DMS79 treated with DMSO at 0.1 percent for 48 hours (cell line): Measurements from ENCODE around the gene NRTN.
"Not testable (repeated sequence)": the region's sequence is repeated elsewhere in the genome, so short reads cannot be mapped to it uniquely, and the experiment has no call there.

Experiments used
- DNase-seq: peaks from one replicate; lab custom pipeline; 2025; lab: John Stamatoyannopoulos, UW

The NRTN gene

DNA sequence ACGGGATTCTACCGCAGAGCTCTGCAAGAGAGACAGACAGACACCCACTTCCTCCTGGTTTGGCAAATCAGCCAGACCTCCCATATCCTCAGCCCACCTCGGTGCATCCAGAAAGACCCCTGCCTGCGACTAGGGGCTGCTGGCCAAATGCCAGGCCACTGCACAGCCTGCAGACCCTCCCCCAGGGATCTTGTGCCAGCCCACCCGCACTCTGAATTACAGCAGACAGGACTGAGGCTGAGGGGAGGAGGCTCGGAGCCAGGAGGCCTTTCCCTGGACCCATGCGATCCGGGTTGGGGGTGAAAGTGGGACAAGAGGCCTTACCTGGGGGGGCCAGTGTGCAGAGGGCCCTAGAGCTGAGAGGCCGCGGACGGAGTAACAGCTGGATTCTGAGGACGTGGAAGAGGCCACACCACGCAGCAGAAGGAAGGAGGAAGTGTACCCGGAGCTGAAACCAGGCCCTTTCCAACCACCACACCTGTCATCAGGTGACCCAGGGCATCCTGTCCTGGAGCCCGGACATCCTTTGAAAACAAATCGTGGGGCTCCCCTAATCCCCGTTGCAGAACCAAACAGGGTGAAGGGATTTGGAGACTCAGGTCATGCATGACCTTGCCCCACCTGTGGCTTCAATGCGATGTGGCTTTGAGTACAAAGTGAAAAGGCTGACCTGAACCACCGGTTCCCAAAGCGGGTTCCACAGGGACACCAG, 33.6 kb downstream of the NRTN start:
- no peak for DNase-seq

DNA sequence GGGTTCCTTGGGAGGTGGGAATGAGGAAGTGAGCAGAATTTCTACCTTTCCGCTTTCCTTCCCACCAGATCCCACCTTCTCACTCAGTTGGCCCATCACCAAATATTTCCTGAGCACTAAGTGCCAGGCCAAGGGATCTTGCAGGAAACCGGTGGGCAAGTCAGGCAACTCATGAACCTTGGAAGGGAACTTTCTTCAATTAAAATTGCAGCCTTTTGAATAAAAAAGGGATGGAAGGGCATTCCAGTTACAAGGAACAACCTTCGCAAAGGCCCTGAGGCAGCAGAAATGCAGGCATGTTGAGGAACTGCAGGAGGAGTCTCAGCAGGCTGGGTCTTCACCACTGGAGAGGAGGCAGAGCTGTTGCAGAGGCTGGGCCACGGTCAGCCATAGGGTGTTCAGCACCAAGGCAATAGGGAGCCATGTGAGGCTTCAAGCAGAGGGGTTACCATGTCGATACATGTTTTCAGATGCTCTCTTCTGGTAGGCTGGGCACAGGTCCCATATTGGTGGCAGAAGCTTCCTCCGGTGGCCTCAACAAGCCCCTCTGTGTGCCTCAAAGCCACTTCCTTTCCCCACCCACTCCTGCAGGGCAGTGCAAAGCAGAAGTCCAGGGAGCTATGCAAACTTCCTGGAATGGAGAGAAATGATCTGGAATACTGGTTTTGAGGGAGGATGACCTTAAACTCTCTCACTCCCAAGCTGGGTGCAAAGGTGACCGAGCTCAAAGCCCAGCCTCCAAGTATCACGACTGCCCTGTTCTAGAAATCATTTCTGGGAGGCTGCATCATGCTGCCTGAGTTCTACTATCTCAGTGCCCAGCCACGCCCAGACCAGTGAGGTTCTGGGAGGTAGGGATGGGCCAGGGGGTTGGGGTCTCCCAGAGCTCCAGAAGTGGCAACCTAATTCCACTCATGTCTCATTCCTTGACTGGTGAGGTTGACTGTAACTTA, 34.5 kb downstream of the NRTN start, which contains the start of gene FUT6:
Gene FUT6 (minus strand): TSS at position 638 of the 953 bp plus-strand sequence. CDS start 7,135 bp downstream, outside the sequence.
- no peak for DNase-seq

DNA sequence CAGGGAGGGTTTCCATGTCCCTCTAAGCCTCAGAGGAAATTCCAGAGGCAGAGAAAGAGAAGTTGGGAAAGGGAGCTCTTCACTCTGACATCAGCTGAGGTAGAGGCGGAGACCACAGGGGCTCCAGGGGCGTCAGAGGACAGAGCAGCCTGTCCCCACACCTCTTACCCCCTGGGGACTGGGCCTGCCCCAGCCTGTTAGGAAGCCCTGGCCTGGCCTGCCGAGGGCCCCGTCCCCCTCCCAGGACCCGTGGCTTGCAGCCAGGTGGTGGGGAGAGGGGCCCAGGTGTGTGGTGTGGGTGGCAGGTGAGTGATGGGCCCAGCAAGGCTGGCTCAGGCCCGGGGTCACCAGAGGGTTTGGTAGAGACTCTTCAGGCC, 36.9 kb downstream of the NRTN start:
- DNase-seq: not testable (repeated sequence)

DNA sequence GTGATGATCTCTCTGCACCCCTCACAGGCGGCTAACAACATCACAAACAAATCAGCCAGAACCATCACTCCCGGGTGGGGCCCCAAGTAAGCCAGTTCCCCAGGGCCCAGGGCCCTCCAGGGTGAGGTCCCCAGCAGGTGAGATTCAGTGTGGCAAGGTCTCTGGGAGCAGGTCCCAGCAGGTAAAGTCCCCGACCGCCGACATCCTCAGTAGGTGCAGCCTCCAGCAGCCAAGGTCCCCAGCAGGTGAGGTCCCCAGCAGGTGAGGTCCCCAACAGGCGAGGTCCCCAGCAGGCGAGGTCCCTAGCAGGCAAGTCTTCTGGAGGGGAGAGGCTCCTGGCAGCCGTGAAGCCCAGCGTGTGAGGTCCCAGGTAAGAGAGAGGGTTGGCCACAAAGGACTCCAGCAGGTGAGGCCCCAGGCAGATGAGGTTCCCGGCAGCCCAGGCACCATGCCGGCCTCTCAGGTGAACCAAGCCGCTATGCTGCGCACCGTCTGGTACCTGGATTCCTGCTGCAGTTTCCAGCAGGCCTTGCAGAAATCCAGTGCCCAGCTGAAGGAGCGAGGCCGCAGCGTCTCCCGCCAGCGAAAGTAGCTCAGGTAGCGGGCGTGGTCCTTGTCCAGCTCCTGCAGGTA, 38.5 kb downstream of the NRTN start:
- DNase-seq: no peak

DNA sequence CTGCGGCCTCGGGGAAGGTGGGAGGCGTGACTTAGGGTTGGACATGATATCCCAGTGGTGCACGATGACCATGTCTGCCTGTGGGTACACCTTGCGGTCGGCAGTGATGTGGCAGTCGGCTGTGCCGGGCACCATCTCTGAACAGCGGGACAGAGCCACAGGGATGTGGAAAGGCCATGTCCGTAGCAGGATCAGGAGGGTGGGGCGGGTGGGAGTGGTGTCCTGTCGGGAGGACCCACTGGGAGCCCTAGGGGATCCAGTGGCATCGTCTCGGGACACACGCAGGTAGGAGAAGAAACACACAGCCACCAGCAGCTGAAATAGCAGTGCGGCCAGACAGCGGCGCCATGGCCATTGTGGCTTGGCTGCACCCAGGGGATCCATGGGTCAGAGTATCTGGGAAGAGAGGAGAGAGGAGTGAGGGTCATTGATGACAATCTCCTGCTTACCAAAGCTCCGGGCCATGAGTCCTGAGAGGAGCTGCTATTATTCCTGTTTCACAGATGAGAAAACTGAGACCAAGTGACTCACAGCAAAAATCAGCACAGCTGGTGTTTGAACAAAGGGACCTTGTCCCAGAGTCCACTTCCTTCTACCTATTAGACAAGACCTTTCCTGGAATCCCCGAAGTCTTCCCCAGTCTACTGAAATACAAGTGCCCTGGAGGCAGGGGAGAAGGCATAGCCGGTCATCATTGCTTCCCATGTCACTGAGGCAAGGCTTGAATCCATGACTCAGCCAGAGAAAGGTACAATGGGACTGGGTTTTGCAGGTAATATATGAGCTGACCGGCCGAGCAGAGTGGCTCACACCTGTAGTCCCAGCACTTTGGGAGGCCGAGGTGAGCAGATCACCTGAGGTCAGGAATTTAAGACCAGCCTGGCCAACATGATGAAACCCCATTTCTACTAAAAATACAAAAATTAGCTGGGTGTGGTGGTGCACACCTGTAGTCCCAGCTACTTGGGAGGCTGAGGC, 39.9 kb downstream of the NRTN start:
- DNase-seq: no peak

DNA sequence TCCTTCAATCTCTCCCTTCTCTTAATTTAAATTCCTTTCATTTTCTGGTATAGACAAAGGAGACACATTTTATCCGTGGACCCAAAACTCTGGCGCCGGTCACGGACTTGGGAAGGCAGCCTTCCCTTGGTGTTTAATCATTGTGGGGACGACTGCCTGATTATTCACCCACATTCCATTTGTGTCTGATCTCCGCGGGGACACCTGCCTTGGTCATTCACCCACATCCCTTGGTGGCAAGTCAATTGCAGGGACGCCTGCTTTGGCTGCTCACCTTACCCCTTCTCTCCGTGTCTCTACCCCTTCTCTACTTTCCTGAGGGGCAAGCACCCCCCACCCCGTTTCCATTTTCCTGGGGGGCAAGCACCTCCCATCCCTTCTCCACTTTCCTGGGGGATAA, 43.0 kb downstream of the NRTN start:
- not testable (repeated sequence) for DNase-seq

DNA sequence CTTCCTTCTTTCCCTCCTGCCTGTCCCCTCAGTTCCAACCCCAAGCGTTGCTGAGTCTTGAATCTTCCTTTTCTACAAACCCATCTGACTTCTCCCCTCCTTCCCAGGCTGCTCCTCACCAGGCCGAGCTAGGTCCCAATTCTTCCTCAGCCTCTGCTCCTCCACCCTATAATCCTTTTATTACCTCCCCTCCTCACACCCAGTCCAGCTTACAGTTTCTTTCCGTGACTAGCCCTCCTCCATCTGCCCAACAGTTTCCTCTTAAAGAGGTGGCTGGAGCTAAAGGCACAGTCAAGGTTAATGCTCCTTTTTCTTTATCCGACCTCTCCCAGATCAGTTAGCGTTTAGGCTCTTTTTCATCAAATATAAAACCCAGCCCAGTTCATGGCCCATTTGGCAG, 43.8 kb downstream of the NRTN start:
- DNase-seq: not testable (repeated sequence)

DNA sequence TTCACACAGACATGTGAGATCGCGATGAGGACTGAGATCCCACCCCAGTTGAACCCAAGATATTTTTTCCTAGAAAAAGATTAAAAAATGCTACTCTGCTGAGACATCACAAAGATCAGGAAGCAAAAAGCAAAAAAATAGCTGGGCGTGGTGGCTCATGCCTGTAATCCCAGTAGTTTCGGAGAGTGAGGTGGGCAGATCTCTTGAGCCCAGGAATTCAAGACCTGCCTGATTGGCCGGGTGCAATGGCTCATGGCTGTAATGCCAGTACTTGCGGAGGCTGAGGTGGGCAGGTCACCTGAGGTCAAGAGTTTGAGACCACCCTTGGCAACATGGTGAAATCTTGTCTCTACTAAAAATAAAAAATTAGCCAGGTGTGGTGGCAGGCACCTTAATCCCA, 45.3 kb downstream of the NRTN start:
- no peak for DNase-seq

DNA sequence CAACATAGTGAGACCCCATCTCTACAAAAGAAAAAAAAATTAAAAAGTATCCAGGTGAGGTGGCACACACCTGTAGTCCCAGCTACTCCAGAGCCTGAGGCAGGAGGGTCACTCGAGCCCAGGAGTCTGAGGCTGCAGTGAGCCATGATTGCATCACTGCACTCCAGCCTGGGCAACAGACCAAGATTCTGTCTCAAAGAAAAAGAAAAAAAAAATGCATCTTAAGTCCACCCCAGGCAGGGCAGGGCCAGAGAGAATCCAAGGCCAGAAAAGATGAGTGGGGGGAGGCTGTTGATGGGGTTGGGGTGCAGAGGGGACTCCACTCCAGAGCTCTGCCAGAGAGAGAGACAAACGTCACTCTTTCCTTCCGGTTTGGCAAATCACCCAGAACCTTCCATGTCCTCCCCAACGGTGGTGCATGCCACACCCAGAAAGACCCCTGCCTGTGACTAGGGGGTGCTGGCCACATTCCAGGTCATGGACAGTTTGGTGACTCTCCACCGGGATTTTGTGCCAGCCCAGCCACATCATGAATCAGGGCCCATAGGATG, 46.0 kb downstream of the NRTN start:
- peak; percentile 77 for DNase-seq

DNA sequence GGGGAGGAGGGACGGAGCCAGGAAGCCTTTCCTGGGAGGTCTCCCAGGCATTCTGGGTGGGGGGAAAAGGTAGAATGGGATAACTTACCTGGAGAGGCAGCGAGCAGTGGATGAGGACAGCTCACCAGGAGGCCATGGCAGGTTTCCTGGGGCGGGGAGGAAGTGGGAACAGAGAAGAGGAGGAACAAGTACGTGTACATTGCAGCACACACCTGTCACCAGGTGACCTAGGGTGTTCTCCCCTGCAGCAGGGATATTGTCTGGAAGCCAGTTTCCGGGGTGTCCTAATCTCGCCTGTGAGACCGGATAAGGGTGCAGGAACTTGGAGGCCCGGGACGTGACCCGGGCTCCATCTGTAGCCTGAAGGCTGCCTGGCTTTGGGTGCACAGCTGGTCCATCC, 46.4 kb downstream of the NRTN start, which contains the start of gene FUT3:
Gene FUT3 (minus strand): TSS at position 148 of the 400 bp plus-strand sequence.
- DNase-seq: peak; percentile 64

DNA sequence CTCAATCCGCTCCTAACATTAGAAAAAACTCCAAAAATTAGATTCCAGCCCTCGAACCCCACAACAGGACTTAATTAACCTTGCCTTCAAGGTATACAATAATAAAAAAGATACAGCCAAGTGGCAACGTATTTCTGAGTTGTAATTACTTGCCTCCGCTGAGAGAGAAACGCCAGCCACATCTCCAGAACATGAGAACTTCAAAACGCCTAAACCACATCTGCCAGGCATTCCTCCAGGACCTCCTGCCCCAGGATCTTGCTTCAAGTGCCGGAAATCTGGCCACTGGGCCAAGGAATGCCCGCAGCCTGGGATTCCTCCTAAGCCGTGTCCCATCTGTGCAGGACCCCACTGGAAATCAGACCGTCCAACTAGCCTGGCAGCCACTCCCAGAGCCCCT, 49.3 kb downstream of the NRTN start:
- DNase-seq: not testable (repeated sequence)

DNA sequence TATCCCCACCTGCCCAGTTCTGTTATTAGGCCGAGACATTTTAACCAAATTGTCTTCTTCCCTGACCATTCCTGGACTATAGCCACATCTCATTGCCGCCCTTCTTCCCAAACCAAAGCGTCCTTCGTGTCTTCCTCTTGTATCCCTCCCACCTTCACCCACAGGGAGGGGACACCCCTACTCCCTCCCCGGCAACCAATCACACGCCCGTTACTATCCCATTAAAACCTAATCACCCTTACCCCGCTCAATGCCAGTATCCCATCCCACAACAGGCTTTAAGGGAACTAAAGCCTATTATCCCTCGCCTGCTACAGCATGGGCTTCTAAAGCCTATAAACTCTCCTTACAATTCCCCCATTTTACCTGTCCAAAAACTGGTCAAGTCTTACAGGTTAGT, 50.3 kb downstream of the NRTN start:
- DNase-seq: not testable (repeated sequence)

DNA sequence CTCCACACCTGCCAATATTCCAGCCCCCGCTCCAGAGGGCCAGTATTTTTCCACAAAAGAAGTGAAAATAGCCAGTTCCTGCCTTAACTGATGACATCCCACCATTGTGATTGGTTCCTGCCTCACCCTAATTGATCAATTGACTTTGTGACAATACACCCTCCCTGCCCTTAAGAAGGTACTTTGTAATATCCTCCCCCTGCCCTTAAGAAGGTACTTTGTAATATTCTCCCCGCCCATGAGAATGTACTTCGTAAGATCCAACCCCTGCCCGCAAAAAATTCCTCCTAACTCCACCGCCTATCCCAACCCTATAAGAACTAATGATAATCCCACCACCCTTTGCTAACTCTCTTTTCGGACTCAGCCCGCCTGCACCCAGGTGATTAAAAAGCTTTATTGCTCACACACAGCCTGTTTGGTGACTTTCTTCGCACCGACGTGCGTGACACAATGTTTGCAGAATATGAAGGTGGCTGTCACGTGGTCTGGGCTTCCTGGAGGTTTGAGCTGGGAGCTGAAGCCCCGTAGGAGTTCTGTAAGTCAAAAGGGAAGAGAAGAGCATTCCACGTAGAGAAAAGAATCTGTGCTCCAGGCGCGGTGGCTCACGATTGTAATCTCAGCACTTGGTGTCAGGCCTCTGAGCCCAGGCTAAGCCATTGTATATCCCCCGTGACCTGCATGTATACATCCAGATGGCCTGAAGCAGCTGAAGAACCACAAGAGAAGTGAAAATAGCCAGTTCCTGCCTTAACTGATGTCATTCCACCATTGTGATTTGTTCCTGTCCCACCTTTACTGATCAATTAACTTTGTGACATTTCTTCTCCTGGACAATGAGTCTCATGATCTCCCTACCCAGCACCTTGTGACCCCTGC, 52.6 kb downstream of the NRTN start:
- no peak for DNase-seq

DNA sequence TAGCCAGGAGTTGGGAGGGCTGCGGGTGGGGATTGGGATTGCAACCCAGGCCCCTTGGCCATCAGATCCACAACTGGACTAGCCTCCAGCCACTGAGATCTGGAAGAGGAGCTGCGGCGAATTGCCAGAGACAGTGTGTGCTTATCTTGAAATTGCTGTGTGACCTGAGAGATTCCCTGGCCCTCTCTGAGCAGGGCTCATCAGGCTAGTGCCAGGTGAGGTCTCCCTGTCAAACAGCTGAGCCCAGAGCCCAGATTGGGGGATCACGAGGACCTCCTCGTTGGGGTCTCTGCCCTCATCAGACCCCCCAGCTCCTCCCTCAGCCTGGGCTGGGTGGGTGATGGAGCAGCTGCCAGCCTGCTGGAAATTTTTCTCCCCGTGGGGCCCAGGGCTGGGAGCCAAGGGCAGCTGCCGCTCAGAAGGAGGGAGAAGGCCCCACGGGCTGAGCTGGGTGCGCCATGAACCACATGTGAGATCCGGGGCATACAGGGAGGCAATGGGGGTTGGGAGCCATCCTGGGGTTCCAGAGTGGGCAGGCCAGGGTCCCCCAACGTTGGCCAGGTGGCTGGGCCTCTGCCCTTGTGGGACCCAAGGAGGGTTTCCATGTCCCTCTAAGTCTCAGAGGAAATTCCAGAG, 58.3 kb downstream of the NRTN start:
- no peak for DNase-seq

DNA sequence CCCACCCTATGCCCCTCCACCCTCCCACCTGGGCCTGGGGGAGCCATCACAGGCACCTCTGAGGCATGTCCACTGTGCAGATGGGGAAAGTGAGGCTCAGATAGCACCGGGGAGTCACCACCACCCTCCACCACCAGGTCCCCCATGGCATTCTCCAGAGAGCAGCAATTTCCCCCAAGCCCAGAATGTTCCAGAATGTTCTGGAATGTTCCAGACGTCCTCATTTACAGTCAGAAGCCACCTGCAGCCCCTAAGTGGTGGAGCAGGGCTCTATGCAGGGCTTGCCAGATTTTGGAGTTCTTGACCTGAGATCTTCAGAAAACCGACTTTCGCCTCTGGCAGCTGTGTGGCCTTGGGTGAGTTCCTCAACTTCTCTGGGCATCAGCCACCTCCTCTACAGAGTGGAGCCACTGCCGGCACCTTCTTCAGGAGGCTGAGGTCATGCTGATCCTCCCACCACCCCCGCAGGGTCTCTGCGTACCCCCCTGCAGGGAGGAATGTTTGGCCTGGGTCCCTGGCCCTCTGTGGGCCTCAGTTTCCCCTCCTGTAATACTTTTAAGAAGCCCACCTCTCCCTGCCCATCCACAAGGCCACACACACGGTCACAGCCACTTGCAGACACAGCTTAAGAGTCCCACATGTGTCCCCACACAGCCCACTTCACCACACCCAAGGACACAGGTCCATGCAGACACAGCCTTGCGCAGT, 59.3 kb downstream of the NRTN start:
- DNase-seq: no peak

DNA sequence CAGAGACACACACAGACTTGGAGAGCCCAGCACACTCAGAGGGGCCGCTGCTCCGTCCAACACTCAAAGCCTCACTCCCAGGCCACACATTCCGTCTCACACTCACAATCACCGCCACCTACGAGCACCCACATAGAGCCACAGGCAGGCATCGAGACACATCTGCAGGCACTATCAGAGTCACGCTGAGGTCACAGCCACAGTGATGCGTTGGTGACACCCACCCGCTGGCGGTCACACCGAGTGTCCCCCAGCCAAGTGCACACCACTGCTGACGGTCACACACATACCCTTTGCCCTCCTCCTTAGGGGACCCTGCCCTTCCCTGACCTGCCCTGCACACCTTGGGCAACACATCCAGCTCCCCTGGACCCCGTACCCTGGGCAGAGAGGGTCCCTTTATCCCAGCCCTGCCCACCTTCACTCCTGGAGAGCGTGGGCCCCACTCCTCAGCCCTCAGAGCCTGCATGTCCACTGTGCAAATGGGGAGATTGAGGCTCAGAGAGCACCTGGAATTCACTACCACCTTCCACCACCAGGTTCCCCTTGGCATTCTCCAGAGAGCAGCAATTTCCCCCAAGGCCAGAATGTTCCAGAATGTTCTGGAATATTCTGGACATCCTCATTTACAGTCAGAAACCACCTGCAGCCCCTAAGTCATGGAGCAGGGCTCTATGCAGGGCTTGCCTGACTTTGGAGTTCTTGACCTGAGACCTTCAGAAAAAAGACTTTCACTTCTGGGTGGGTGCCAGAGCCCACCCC, 60.0 kb downstream of the NRTN start:
- DNase-seq: no peak

DNA sequence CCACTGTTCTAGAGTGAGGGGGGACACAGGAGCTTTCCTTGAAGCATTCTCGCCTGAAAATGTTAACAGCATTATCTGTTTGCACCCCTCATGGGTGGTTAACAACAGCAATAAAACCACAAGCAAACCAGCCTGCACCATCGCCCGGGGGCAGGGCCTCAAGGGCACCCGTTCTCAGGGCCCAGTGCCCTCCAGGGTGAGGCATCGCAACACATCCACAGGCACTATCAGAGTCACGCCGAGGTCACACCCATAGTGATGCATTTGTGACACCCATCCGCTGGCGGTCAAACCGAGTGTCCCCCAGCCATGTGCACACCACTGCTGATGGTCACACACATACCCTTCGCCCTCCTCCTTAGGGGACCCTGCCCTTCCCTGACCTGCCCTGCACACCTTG, 60.9 kb downstream of the NRTN start:
- DNase-seq: no peak
